Stromal cell of bone marrow (primary cell): ENCODE results near the gene CNNM4.

Source experiments
- DNase-seq: peaks from one replicate; pipeline ENCODE4 v3.0.0-alpha.2; 2012; ENCODE audit warnings: low read depth

The CNNM4 gene

GRCh38 chr2:96759548-96759947 is 1.2 kb upstream of the CNNM4 start:
- no peak for DNase-seq

- no peak for DNase-seq
These were observed 507 bp downstream of the CNNM4 start for GRCh38 chr2:96760986-96761832.

- no peak for DNase-seq
These were observed 2.0 kb downstream of the CNNM4 start for GRCh38 chr2:96762529-96763311.

- DNase-seq, result no peak
These were observed 3.0 kb downstream of the CNNM4 start for GRCh38 chr2:96763511-96764252.

GRCh38 chr2:96764253-96764637 is 3.5 kb downstream of the CNNM4 start:
- DNase-seq, result no peak

- DNase-seq, result no peak
These were observed 6.6 kb downstream of the CNNM4 start for GRCh38 chr2:96767135-96767871.

- DNase-seq, result no peak
These were observed 7.4 kb downstream of the CNNM4 start for GRCh38 chr2:96768083-96768561.

GRCh38 chr2:96769814-96770213 is 9.1 kb downstream of the CNNM4 start:
- DNase-seq, result no peak

- no peak for DNase-seq
These were observed 9.9 kb downstream of the CNNM4 start for GRCh38 chr2:96770442-96771202.

- no peak for DNase-seq
These were observed 11.3 kb downstream of the CNNM4 start for GRCh38 chr2:96771796-96772618.

GRCh38 chr2:96772903-96773671 is 12.4 kb downstream of the CNNM4 start:
- no peak for DNase-seq

GRCh38 chr2:96773922-96774321 is 13.2 kb downstream of the CNNM4 start:
- no peak for DNase-seq

- no peak for DNase-seq
These were observed 14.5 kb downstream of the CNNM4 start for GRCh38 chr2:96775160-96775559.

- no peak for DNase-seq
These were observed 22.7 kb downstream of the CNNM4 start for GRCh38 chr2:96783388-96783787.

- DNase-seq, result no peak
These were observed 26.7 kb downstream of the CNNM4 start for GRCh38 chr2:96787411-96787810.

- DNase-seq, result peak; percentile 31
These were observed 27.9 kb downstream of the CNNM4 start for GRCh38 chr2:96788442-96789244.

- DNase-seq, result no peak
These were observed 28.5 kb downstream of the CNNM4 start for GRCh38 chr2:96789245-96789617.
